Uterus (tissue), 2 donors: ENCODE data around the gene TXK.

ENCODE experiments used
- POLR2A ChIP-seq, 2 donors: fragments of 450-650 bp; IDR thresholded peaks; one replicate each; pipeline ENCODE4 v1.6.1; 2016; ENCODE audit warnings: antibody characterized with exemption in 2 of 2, mild to moderate bottlenecking in 1 of 2, moderate library complexity in 1 of 2
- TF ChIP-seq, protein P1 (sequence below), 4 experiments: fragments of 200-600 bp in 2 of 4; fragments of 450-650 bp in 2 of 4; sonication (generic) in 2 of 4; IDR thresholded peaks; one replicate each; pipeline ENCODE4 v1.5.1; 2016 to 2019; ENCODE audit warnings: antibody characterized with exemption in 4 of 4, mild to moderate bottlenecking in 2 of 4, moderate library complexity in 1 of 4

DNA sequence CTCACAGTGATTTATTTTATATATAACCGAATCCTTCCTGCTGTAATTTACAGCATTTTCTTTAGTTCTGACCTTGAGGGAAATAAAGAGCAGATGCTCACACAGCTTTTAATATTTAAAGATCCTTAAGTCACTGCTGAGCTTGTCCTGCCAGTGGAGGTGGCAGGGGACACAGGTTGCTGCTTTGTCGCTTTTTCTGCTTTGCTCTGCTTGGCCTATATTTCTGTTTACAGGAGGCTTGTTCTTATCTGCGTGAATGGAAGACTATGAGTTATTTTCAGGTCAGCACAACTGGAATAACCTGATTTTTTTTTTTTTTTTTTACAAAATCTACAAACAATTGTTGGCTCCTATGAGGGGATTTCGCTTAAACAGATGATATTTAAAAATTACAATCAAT lies 2.3 kb downstream of the TXK start:
- TF ChIP-seq POLR2A (IDR thresholded peaks at IDR 0.05) = no peak
- TF ChIP-seq, protein P1, sequence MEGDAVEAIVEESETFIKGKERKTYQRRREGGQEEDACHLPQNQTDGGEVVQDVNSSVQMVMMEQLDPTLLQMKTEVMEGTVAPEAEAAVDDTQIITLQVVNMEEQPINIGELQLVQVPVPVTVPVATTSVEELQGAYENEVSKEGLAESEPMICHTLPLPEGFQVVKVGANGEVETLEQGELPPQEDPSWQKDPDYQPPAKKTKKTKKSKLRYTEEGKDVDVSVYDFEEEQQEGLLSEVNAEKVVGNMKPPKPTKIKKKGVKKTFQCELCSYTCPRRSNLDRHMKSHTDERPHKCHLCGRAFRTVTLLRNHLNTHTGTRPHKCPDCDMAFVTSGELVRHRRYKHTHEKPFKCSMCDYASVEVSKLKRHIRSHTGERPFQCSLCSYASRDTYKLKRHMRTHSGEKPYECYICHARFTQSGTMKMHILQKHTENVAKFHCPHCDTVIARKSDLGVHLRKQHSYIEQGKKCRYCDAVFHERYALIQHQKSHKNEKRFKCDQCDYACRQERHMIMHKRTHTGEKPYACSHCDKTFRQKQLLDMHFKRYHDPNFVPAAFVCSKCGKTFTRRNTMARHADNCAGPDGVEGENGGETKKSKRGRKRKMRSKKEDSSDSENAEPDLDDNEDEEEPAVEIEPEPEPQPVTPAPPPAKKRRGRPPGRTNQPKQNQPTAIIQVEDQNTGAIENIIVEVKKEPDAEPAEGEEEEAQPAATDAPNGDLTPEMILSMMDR (IDR thresholded peaks at IDR 0.05) = no peak
